ENCODE data around the gene ACE. TPM values are rescaled to one million over a fixed set of nuclear protein-coding genes. Genes with fewer than 3 reads are reported as not detected.

Gene ACE
- total and polyA plus RNA-seq, 4 donors: 1.1 to 6.9 (median 2.4) TPM

GRCh38 chr17:63534078-63534570, 57.3 kb downstream of the ACE start:
- H3K36me3 ChIP-seq (ENCODE audit: control insufficient read depth in 4 of 4, insufficient read depth in 3 of 4, low read depth in 1 of 4, low read length in 3 of 4): no peaks in the 10 kb centered on the region
- no peak for DNase-seq (ENCODE audit: low spot score)
- no peaks in the 10 kb centered on the region for H3K4me1 ChIP-seq (ENCODE audit: control insufficient read depth in 4 of 4, insufficient read depth in 4 of 4, low read length in 3 of 4)
- H3K9me3 ChIP-seq (ENCODE audit: control insufficient read depth in 4 of 4, low read length in 3 of 4): no peaks in the 10 kb centered on the region
- no peak for TF ChIP-seq FOXA2 (IDR thresholded peaks at IDR 0.05)
- TF ChIP-seq TAF1 (conservative IDR thresholded peaks at IDR 0.05): no peak
- no peak for TF ChIP-seq NR2F2 (IDR thresholded peaks at IDR 0.05)
- TF ChIP-seq JUND (IDR thresholded peaks at IDR 0.05): no peak
- H3K4me3 ChIP-seq (ENCODE audit: low read depth in 1 of 3, low read length in 3 of 3): no peak overlapping the region
- no peak overlapping the region for H3K9ac ChIP-seq (ENCODE audit: low read depth in 1 of 2, low read length in 2 of 2)
- H3K27ac ChIP-seq (ENCODE audit: low read depth in 1 of 2, low read length in 2 of 2): no peak overlapping the region
- H3K27me3 ChIP-seq (ENCODE audit: control insufficient read depth in 4 of 4, insufficient read depth in 4 of 4, low read length in 3 of 4): peaks cover 0 to 8% (median 3%) of the 10 kb centered on the region in 4 donors
- WGBS: 89% methylated on average over 17 of the region's 17 CpGs

- Histone ChIP-seq H3K4me1 (ENCODE audit: control insufficient read depth in 4 of 4, insufficient read depth in 4 of 4, low read length in 3 of 4) (no peaks in the 10 kb centered on the region), H3K27ac (ENCODE audit: low read depth in 1 of 2, low read length in 2 of 2) (no peak overlapping the region), H3K4me3 (ENCODE audit: low read depth in 1 of 3, low read length in 3 of 3) (no peak overlapping the region), H3K9ac (ENCODE audit: low read depth in 1 of 2, low read length in 2 of 2) (no peak overlapping the region), H3K9me3 (ENCODE audit: control insufficient read depth in 4 of 4, low read length in 3 of 4) (no peaks in the 10 kb centered on the region), H3K27me3 (ENCODE audit: control insufficient read depth in 4 of 4, insufficient read depth in 4 of 4, low read length in 3 of 4) (peaks cover 0 to 10% (median 4%) of the 10 kb centered on the region in 4 donors), H3K36me3 (ENCODE audit: control insufficient read depth in 4 of 4, insufficient read depth in 3 of 4, low read depth in 1 of 4, low read length in 3 of 4) (no peaks in the 10 kb centered on the region)
- 89% methylated on average over 13 of the region's 13 CpGs for WGBS
- DNase-seq (ENCODE audit: low spot score): no peak
- no peak for TF ChIP-seq ATF3 (IDR thresholded peaks at IDR 0.05)
- TF ChIP-seq YY1 (IDR thresholded peaks at IDR 0.05): no peak
- TF ChIP-seq HNF4G (IDR thresholded peaks at IDR 0.05): no peak
- TF ChIP-seq FOXA2 (IDR thresholded peaks at IDR 0.05): no peak
- no peak for TF ChIP-seq RAD21 (IDR thresholded peaks at IDR 0.05)
- no peak for TF ChIP-seq RXRA (IDR thresholded peaks at IDR 0.05)
- TF ChIP-seq JUND (IDR thresholded peaks at IDR 0.05): no peak
- TF ChIP-seq FOXA1 (IDR thresholded peaks at IDR 0.05): no peak
- TF ChIP-seq SP1 (IDR thresholded peaks at IDR 0.05): no peak
- no peak for TF ChIP-seq HNF4A (conservative IDR thresholded peaks at IDR 0.05)
- TF ChIP-seq EGR1 (IDR thresholded peaks at IDR 0.05; ENCODE audit: low read depth in 2 of 2): no peak
- TF ChIP-seq GABPA (IDR thresholded peaks at IDR 0.05 in 1 of 2, conservative IDR thresholded peaks at IDR 0.05 in 1 of 2): no peak
- no peak for TF ChIP-seq ZBTB33 (IDR thresholded peaks at IDR 0.05)
These were observed 58.1 kb downstream of the ACE start for GRCh38 chr17:63534816-63535455.

GRCh38 chr17:63535640-63536039, 58.8 kb downstream of the ACE start:
- Histone ChIP-seq H3K27me3 (ENCODE audit: control insufficient read depth in 4 of 4, insufficient read depth in 4 of 4, low read length in 3 of 4) (peaks cover 0 to 10% (median 4%) of the 10 kb centered on the region in 4 donors), H3K4me1 (ENCODE audit: control insufficient read depth in 4 of 4, insufficient read depth in 4 of 4, low read length in 3 of 4) (no peaks in the 10 kb centered on the region), H3K36me3 (ENCODE audit: control insufficient read depth in 4 of 4, insufficient read depth in 3 of 4, low read depth in 1 of 4, low read length in 3 of 4) (no peaks in the 10 kb centered on the region), H3K9me3 (ENCODE audit: control insufficient read depth in 4 of 4, low read length in 3 of 4) (no peaks in the 10 kb centered on the region), H3K27ac (ENCODE audit: low read depth in 1 of 2, low read length in 2 of 2) (no peak overlapping the region), H3K9ac (ENCODE audit: low read depth in 1 of 2, low read length in 2 of 2) (no peak overlapping the region), H3K4me3 (ENCODE audit: low read depth in 1 of 3, low read length in 3 of 3) (no peak overlapping the region)
- no peak for TF ChIP-seq FOXA2 (IDR thresholded peaks at IDR 0.05)
- no peak for TF ChIP-seq NR2F2 (IDR thresholded peaks at IDR 0.05)
- TF ChIP-seq CTCF (IDR thresholded peaks at IDR 0.05; ENCODE audit: low read depth, low read length, missing input control): no peak
- no peak for DNase-seq (ENCODE audit: low spot score)
- WGBS: 95% methylated on average over 24 of the region's 24 CpGs
